ENCODE measurements around the gene FGF18. TPM values are rescaled to one million over a fixed set of nuclear protein-coding genes. Genes with fewer than 3 reads are reported as not detected.
A peak's percentile ranks its signal among the peaks of the same experiment; 100 is the strongest.

FGF18 gene
- total and polyA plus RNA-seq, 2 of the 4 experiments (the other 2 are of a cell fraction) = 0.15 TPM; not detected in 1

DNA sequence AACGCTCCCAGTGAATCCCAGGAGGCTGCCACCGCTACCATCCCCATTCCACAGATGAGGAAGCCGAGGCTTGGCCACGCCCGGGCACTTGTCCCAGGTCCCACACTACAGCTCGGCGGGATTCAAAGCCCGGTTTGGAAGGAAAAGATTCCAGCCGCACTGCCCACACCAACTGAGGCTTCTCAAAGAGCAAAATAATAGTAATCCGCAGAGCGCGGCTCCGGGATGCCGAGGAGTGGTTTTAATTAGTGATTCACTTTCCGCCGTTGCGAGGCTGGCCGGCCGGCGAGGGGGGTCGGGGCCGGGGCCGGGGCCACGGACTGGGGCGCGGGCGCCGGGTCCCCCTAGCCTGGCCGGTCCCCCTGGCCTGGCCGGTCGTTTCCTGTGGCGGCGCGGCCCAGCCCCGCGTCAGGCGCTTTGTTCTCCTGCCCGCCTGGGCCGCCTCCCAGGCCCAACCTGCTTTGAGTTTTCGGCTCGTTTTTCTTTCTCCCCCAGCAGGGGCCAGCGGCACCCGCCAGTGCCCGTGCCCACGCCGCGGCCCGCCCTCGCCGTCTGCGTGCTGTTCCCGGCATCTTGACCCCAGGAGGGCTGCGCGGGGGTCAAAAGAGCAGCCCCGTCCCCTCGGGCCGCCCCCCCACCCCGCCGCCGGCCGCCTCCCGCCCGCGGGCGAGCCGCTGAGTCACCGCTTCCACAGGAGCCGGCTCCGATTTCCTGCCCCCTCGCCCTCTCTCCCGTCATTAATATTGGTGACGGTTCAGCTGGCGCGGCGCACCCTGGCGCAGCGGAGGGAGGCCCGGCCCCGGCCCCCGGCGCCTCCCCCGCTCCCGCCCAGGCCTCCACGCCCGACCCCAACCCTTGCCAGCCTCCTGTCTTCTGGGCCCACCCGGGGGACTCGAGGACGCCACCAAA is 31.2 kb downstream of the FGF18 start:
- peak overlapping the region; percentile 90 for H3K27ac ChIP-seq (ENCODE audit: insufficient read depth, low read length)
- peak overlapping the region; percentile 59 for H3K4me2 ChIP-seq (ENCODE audit: low read depth, low read length)
- dilution Hi-C loops (cut with HindIII; ENCODE audit: low sequenced_read_pairs, unreplicated experiment) = no loop called here
- H2BK5ac ChIP-seq (ENCODE audit: low read depth, low read length, poor library complexity, severe bottlenecking) = peak overlapping the region; percentile 91
- peak overlapping the region; percentile 57; the same call in 1 of the 2 replicates for H2AK5ac ChIP-seq (ENCODE audit: low read depth, low read length)
- no TSS peak for BruUV-seq (replicated peaks)
- H4K8ac ChIP-seq (ENCODE audit: low read depth in 2 of 2, low read length in 2 of 2) = peak overlapping the region; percentile 82 to 89; a peak in 3 of 4 replicates
- no peaks in the 10 kb centered on the region for H3K79me1 ChIP-seq (ENCODE audit: low read depth in 1 of 2, low read length in 2 of 2)
- H3K4me1 ChIP-seq (ENCODE audit: control insufficient read depth, insufficient read depth, low read length) = peaks cover 7% of the 10 kb centered on the region; the same call in 1 of the 2 replicates
- ATAC-seq (ENCODE audit: low read depth) = peak; percentile 91
- DNase-seq = peak; percentile 73
- H3K27me3 ChIP-seq (ENCODE audit: control insufficient read depth, insufficient read depth, low read length) = no peaks in the 10 kb centered on the region; the same call in 1 of the 2 replicates
- in situ Hi-C loops (cut with MboI; ENCODE audit: low sequenced_read_pairs) = no loop called here
- no peak overlapping the region for H3K23ac ChIP-seq (ENCODE audit: low read depth, low read length)
- 11% methylated on average over 7 of the region's 88 CpGs; no CpG with 5 or more reads in 1 of the 2 experiments for WGBS, 2 experiments (ENCODE audit: extremely low coverage in 2 of 2, insufficient read length in 1 of 2)
- H2BK20ac ChIP-seq (ENCODE audit: low read depth, low read length) = no peak overlapping the region
- H3K56ac ChIP-seq (ENCODE audit: extremely low read depth, insufficient read depth, low read length) = 0 out of 2 replicates have a peak overlapping the region, but pooled peaks have one; percentile 19
- H3K9ac ChIP-seq (ENCODE audit: low read depth, low read length) = peak overlapping the region; percentile 66; the same call in 1 of the 2 replicates
- ChIA-PET CTCF (no interaction called here), POLR2A (ENCODE audit: unreplicated experiment) (no interaction called here)
- no peak overlapping the region for H3K14ac ChIP-seq (replicated peaks; ENCODE audit: low read depth, low read length)
- H2AFZ ChIP-seq (replicated peaks; ENCODE audit: low read length, poor library complexity) = peak overlapping the region; percentile 96
- H2AK9ac ChIP-seq (replicated peaks; ENCODE audit: low read depth, low read length, poor library complexity) = no peak overlapping the region
- no peaks in the 10 kb centered on the region for H4K20me1 ChIP-seq (ENCODE audit: insufficient read depth, low read length)
- TF ChIP-seq POLR2A (IDR thresholded peaks at IDR 0.05; ENCODE audit: low read depth, low read length) (peak; percentile 38; the same call in 1 of the 2 replicates), MAZ (IDR thresholded peaks at IDR 0.05; ENCODE audit: borderline replicate concordance, low read depth, low read length) (peak; percentile 84; the same call in 1 of the 2 replicates), FOS (IDR thresholded peaks at IDR 0.05; ENCODE audit: low read depth, low read length) (peak; percentile 40; the same call in 1 of the 2 replicates), NFE2L2 (IDR thresholded peaks at IDR 0.05; ENCODE audit: low read depth, low read length) (0 out of 2 replicates have a peak, but pooled peaks have one; percentile 31), BHLHE40 (IDR thresholded peaks at IDR 0.05; ENCODE audit: low read depth, low read length) (0 out of 2 replicates have a peak, but pooled peaks have one; percentile 34), SMC3 (IDR thresholded peaks at IDR 0.05; ENCODE audit: low read depth, low read length) (no peak), RCOR1 (IDR thresholded peaks at IDR 0.05; ENCODE audit: insufficient replicate concordance, low read length) (peak; percentile 31)
- TF ChIP-seq, protein P1, sequence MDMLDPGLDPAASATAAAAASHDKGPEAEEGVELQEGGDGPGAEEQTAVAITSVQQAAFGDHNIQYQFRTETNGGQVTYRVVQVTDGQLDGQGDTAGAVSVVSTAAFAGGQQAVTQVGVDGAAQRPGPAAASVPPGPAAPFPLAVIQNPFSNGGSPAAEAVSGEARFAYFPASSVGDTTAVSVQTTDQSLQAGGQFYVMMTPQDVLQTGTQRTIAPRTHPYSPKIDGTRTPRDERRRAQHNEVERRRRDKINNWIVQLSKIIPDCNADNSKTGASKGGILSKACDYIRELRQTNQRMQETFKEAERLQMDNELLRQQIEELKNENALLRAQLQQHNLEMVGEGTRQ (IDR thresholded peaks at IDR 0.05; ENCODE audit: low read depth, low read length) = no peak
- H4K91ac ChIP-seq (ENCODE audit: insufficient read depth, low read depth, low read length) = peak overlapping the region; percentile 92
- peak overlapping the region; percentile 87 for H3K4ac ChIP-seq (ENCODE audit: low read depth, low read length)
- no peaks in the 10 kb centered on the region for H3K9me3 ChIP-seq (ENCODE audit: control insufficient read depth, insufficient read depth, low read length)
- intact Hi-C loops (cut with micrococcal nuclease) = loop anchor here (2.0 kb wide), 1 partner anchor 70 kb away; no protein-coding TSS in a partner anchor
- peak overlapping the region; percentile 91 for H2BK120ac ChIP-seq (ENCODE audit: low read depth, low read length)
- H4K5ac ChIP-seq (ENCODE audit: low read depth, low read length) = peak overlapping the region; percentile 76
- no peaks in the 10 kb centered on the region for H3K36me3 ChIP-seq (ENCODE audit: control insufficient read depth, insufficient read depth, low read length)
- H3K18ac ChIP-seq (ENCODE audit: low read depth, low read length) = peak overlapping the region; percentile 66; the same call in 1 of the 2 replicates
- H3K4me3 ChIP-seq (ENCODE audit: insufficient read depth, low read depth, low read length) = peak overlapping the region; percentile 51
- H3K9me1 ChIP-seq (ENCODE audit: insufficient read depth, low read length) = peaks cover 4% of the 10 kb centered on the region; the same call in 1 of the 2 replicates
- H2BK15ac ChIP-seq (ENCODE audit: low read depth, low read length) = peak overlapping the region; percentile 74; the same call in 2 of the 3 replicates
